ENCODE results near the gene CITED4. TPM values are rescaled to one million over a fixed set of nuclear protein-coding genes. Genes with fewer than 3 reads are reported as not detected.
"Not testable (repeated sequence)": the region's sequence is repeated elsewhere in the genome, so short reads cannot be mapped to it uniquely, and the experiment has no call there.

Gene CITED4, protein sequence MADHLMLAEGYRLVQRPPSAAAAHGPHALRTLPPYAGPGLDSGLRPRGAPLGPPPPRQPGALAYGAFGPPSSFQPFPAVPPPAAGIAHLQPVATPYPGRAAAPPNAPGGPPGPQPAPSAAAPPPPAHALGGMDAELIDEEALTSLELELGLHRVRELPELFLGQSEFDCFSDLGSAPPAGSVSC
- 4.1 and 5.3 TPM in 2 replicates for total RNA-seq (2014; rRNA removed; shearing (Covaris generic))

DNA sequence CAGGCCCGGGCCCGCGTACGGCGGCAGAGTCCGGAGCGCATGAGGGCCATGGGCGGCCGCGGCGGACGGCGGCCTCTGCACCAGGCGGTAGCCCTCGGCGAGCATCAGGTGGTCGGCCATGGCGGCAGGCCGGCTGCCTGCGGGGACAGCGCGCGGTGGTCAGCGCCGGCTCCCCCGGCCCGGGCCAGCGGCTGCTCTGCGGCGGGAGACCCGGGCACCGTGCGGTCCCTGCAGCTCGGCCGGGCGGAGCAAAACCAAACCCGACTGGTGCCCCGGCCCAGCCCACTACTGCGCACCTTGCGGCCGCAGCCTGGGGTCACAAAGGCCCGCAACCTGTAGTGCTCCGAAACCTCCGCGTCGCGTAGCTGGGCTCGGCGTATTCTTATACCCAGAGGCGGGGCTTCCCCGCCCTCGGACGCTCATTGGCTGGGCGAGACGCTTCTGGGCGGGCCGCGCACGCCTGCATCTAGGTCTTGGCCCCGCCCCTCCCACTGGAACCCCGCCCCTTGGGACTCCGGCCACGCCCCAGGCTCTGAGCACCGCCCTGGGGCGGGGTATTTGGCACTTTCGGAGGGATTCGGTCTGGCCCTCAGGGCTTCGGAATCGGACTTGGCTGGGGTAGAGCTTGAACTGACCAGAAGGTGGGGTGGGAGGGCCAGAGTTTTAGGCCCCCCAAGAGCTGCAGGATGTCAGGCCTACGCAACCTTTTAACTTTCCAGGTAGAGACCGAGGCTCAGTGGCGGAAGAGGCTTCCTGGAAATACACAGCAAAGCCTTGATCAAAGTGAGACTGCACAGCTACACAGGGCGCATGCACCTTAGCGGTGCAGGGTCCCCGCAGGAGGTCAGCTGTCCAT, at the start of gene CITED4:
Gene CITED4, minus strand, starts transcription at position 356 of the 856 bp plus-strand sequence. Its CDS starts 236 bp downstream, at position 120.
- DNase-seq (ENCODE audit: low spot score): peak; percentile 55

DNA sequence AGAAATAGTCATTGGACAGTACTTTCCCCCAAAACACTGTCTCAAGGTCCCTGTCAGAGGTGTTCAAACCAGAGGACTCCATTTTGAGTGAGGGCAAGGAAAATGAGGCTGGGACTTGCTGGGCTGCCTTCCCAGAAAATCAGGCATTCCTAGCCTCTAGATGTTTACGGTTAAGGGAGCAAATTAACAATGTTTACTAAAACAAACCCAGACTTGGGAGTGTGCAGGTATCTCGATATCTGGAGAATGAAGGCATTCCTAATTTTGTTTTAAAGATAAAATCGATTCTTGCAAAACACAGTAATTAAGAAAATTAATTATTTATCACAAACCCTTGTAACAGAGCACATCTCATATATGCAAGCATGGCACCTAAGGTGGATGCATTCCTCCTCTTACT, 48.9 kb upstream of the CITED4 start:
- no peak for DNase-seq (ENCODE audit: low spot score)

- DNase-seq (ENCODE audit: low spot score): no peak
Measured at GRCh38 chr1:40909281-40909680, 47.1 kb upstream of the CITED4 start.

DNA sequence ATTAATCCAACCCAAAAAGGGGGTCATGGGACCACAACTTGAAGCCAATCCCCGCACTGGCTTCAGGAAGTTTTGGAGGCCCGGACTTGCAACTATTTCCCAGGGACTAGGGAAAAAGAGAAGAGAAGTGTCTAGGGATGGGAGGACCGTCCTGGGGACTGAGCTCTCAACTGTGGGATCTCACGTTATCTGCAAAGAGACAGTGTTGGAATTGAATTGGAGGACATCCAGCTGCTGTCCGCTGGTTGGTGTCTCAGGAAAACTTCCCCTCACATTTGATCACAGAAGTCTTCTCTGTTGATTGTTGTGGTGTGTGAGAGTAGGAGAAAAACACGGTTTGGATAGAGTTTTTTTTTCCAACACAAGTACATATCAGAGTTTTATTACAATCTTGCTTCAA, 46.2 kb upstream of the CITED4 start:
- DNase-seq (ENCODE audit: low spot score): no peak

DNA sequence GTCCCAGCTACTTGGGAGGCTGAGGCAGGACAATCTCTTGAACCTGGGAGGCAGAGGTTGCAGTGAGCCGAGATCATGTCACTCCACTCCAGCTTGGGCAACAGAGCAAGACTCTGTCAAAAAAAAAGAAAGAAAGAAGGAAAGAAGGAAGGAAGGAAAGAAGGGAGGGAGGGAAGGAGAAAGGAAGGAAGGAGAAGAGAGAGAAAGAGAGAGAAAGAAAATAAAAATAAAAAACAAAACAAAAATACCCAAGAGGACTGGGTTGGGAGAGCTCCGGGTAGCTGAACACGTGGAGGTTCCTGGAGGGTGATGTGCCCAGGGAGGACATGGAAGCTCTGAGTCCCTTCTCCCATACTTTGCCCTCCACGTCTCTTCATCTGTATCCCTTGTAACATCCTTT, 45.7 kb upstream of the CITED4 start:
- no peak for DNase-seq (ENCODE audit: low spot score)

- DNase-seq (ENCODE audit: low spot score): no peak
Measured at GRCh38 chr1:40906781-40907400, 44.7 kb upstream of the CITED4 start.

DNA sequence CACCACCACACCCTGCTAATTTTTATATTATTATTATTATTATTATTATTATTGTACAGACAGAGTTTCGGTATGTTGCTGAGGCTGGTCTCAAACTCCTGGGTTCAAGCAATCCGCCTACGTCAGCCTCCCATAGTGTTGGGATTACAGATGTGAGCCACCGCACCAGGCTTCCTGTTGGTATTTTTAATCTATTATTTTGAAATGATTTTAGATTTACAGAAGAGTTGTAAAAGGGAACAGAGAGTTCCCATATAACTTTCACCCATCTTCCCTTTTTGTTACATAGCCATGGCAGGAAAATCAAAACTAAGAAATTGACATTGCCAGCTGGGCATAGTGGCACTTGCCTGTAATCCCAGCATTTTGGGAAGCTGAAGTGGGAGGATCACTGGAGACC, 42.9 kb upstream of the CITED4 start:
- DNase-seq (ENCODE audit: low spot score): no peak

DNA sequence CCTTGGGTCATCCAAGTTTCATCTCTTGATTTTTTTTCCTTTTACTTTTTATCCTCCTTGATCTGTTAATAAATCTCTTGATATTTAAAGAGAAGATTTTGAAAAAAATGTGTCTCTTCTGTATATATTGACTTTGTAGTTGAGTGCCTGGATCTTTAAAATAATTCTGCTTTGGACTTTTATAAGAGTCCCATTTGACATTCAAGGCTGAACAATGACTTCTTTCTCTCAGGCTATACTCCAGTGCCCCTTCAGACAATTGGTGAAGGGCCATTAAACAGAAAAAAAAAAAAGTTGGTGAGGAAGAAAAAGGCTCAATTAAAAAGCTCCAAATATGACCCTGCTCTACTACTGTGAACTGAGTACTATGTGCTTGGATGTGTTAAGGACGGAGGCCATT, 40.9 kb upstream of the CITED4 start:
- no peak for DNase-seq (ENCODE audit: low spot score)

DNA sequence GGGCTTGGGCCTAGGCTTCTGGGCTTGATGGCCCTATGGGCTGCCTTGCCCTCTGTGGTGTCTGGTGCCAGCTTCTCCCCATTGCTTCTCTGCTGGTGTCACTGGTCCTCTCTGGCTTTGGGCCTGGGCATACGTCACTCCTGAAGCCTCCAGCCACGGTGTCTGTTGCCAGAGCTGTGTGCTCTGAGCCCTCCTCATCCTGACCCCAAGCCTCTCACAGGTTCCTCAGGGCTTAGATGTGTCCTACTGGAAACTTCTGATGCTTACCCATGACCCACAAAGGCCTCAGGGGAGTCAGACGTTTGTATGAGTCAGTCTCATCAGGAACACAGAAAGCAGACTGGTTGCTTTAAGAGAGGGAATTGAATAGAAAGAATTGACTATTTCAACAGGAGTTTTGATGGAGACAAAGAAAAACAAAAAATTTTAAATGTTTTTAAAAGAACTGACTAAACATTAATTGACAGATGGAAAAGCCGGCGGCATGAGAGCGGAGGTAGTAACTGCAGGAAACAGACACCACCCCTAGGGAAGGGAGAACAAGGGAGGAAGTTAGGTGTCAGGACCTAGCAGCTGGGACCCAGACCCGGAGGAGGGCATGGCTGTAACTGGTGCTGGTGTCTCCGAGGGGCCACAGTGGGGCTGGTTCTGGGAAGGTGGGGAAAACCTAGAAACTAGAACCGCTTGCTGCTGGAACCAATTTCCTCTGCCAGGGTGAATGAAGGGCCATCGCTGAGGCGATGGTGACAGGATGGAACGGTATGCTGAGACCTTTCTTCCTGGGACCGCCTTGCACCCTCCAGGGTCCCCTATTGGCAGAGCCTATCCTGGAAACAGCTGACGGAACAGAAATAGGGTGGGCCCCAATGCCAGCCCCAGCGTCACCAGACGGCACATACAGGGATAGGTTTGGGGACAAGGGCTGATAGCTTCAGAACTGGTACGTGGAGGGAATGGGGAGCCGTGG, 40.0 kb upstream of the CITED4 start:
- peak; percentile 39 for DNase-seq (ENCODE audit: low spot score)

GRCh38 chr1:40899230-40899870, 37.2 kb upstream of the CITED4 start:
- DNase-seq (ENCODE audit: low spot score): no peak

- peak; percentile 79 for DNase-seq (ENCODE audit: low spot score)
Measured at GRCh38 chr1:40898431-40898901, 36.3 kb upstream of the CITED4 start.

DNA sequence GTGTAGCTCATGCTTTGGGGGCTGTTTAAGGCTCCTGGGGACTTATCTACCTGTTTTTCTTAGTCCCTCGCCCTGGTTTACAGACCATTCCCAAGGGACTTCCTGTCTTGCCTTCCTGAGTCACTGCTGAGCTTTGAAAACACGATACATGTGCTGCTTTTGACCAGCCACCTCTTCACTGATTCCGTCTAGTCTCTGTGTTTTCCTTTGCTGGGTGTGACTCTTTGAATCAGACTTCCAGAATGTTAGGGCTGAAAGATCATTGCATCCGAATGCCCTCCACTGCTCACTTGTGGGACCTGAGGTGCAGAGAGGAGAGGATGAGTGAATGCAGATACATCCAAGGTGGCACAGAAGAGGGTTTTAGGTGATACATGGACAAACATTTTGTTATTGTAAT, 35.4 kb upstream of the CITED4 start:
- DNase-seq (ENCODE audit: low spot score): peak; percentile 72

- DNase-seq (ENCODE audit: low spot score): no peak
Measured at GRCh38 chr1:40896482-40896881, 34.3 kb upstream of the CITED4 start.

- DNase-seq (ENCODE audit: low spot score): no peak
Measured at GRCh38 chr1:40895601-40896000, 33.4 kb upstream of the CITED4 start.

GRCh38 chr1:40894858-40895257, 32.7 kb upstream of the CITED4 start:
- not testable (repeated sequence) for DNase-seq (ENCODE audit: low spot score)

- DNase-seq (ENCODE audit: low spot score): no peak
Measured at GRCh38 chr1:40894455-40894854, 32.3 kb upstream of the CITED4 start.

- DNase-seq (ENCODE audit: low spot score): no peak
Measured at GRCh38 chr1:40893946-40894345, 31.8 kb upstream of the CITED4 start.

DNA sequence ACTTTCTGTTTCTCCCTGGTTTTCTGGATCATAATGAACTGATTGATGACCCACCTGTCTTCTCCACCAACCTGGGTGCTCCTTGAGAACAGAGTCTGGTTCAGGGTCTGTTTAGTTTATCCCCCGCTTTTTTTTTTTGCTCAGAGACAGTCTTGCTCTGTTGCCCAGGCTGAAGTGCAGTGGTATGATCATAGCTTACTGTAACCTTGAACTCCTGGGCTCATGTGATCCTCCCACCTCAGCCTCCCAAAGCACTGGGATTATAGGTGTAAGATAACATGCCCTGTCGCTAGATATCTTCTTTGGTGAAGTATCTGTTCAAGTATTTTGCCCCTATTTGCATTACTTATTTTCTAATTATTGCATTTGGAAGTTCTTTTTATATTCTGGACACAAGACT, 30.2 kb upstream of the CITED4 start:
- DNase-seq (ENCODE audit: low spot score): no peak

GRCh38 chr1:40890771-40891170, 28.6 kb upstream of the CITED4 start:
- no peak for DNase-seq (ENCODE audit: low spot score)

- DNase-seq (ENCODE audit: low spot score): no peak
Measured at GRCh38 chr1:40887652-40888051, 25.5 kb upstream of the CITED4 start.

DNA sequence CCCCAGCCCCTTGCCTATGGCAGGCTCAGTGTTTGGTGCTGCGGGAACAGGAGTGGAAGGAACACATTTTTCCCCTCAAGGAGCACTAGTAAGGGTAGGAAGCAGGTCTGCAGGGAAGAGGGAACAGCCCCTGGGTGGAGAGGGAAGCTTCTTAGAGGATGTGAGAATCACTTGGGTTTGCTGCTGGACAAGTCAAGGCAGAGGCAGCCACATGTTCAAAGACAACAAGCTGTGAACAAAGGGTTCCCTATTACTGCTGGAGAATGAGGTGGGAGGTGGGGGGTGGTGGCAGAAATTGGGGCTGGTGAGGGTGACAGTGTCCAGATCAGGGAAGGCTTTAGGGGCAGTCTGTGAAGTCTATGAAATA, 24.8 kb upstream of the CITED4 start:
- DNase-seq (ENCODE audit: low spot score): no peak
